ENCODE measurements around the gene ZBTB7C. TPM values are rescaled to one million over a fixed set of nuclear protein-coding genes. Genes with fewer than 3 reads are reported as not detected.

The ZBTB7C gene
- total RNA-seq, 3 donors from 2014 or later, result 5.6 to 26.5 (median 6.1) TPM

- no peaks in the 10 kb centered on the region for H3K27me3 ChIP-seq
- peak overlapping the region; percentile 35 to 89 for H3K27ac ChIP-seq
- no peaks in the 10 kb centered on the region for H3K9me3 ChIP-seq
- DNase-seq (ENCODE audit: low spot score in 2 of 2), result peak in 1 of 2 donors; percentile 26
- peaks cover 11 to 14% of the 10 kb centered on the region in 2 donors for H3K4me1 ChIP-seq
- H3K36me3 ChIP-seq, result no peaks in the 10 kb centered on the region
- no peak overlapping the region for H3K4me3 ChIP-seq
- intact Hi-C loops (cut with DNase I; ENCODE audit: low total_unique reads), result no loop called here
- TF ChIP-seq CTCF (IDR thresholded peaks at IDR 0.05), result no peak
- TF ChIP-seq POLR2AphosphoS5 (IDR thresholded peaks at IDR 0.05), result no peak
- TF ChIP-seq POLR2A (IDR thresholded peaks at IDR 0.05), result no peak
These were observed 335.8 kb downstream of the ZBTB7C start for GRCh38 chr18:48073211-48073930.

- Histone ChIP-seq H3K9me3 (no peaks in the 10 kb centered on the region), H3K36me3 (no peaks in the 10 kb centered on the region), H3K27ac (peak overlapping the region; percentile 35 to 89), H3K4me3 (peak overlapping the region in 1 of 3 donors; percentile 25), H3K4me1 (peaks cover 11 to 14% of the 10 kb centered on the region in 2 donors), H3K27me3 (no peaks in the 10 kb centered on the region)
- no peak for TF ChIP-seq POLR2A (IDR thresholded peaks at IDR 0.05)
- peak in 1 of 3 donors; percentile 27 for TF ChIP-seq POLR2AphosphoS5 (IDR thresholded peaks at IDR 0.05)
- no peak for TF ChIP-seq CTCF (IDR thresholded peaks at IDR 0.05)
- peak; percentile 74 to 89 for DNase-seq (ENCODE audit: low spot score in 2 of 2)
- intact Hi-C loops (cut with DNase I; ENCODE audit: low total_unique reads), result no loop called here
These were observed 336.6 kb downstream of the ZBTB7C start for GRCh38 chr18:48072428-48073204.

- intact Hi-C loops (cut with DNase I; ENCODE audit: low total_unique reads), result no loop called here
- Histone ChIP-seq H3K9me3 (no peaks in the 10 kb centered on the region), H3K27me3 (no peaks in the 10 kb centered on the region), H3K36me3 (no peaks in the 10 kb centered on the region), H3K27ac (no peak overlapping the region), H3K4me1 (peaks cover 16 to 17% of the 10 kb centered on the region in 2 donors), H3K4me3 (no peak overlapping the region)
- no peak for TF ChIP-seq POLR2AphosphoS5 (IDR thresholded peaks at IDR 0.05)
- TF ChIP-seq CTCF (IDR thresholded peaks at IDR 0.05), result no peak
- no peak for TF ChIP-seq POLR2A (IDR thresholded peaks at IDR 0.05)
- DNase-seq (ENCODE audit: low spot score in 2 of 2), result no peak
These were observed 340.2 kb downstream of the ZBTB7C start for GRCh38 chr18:48068916-48069445.

- DNase-seq (ENCODE audit: low spot score in 2 of 2), result peak in 1 of 2 donors; percentile 38
- Histone ChIP-seq H3K4me1 (peaks cover 5 to 11% of the 10 kb centered on the region in 2 donors), H3K36me3 (no peaks in the 10 kb centered on the region), H3K27ac (no peak overlapping the region), H3K9me3 (no peaks in the 10 kb centered on the region), H3K4me3 (no peak overlapping the region), H3K27me3 (no peaks in the 10 kb centered on the region)
- intact Hi-C loops (cut with DNase I; ENCODE audit: low total_unique reads), result no loop called here
- TF ChIP-seq POLR2A (IDR thresholded peaks at IDR 0.05), result no peak
- TF ChIP-seq POLR2AphosphoS5 (IDR thresholded peaks at IDR 0.05), result no peak
- TF ChIP-seq CTCF (IDR thresholded peaks at IDR 0.05), result no peak
These were observed 342.9 kb downstream of the ZBTB7C start for GRCh38 chr18:48066225-48066652.
